GM19043 (cell line): ENCODE data around the gene SPATA2.

ENCODE experiments used
- ATAC-seq: cut with Tn5 transposase; IDR thresholded peaks from one replicate; pipeline ENCODE4 v1.9.1; 2021; ENCODE audit warnings: low read depth; ENCODE audit not compliant: unreplicated experiment

SPATA2 gene

DNA sequence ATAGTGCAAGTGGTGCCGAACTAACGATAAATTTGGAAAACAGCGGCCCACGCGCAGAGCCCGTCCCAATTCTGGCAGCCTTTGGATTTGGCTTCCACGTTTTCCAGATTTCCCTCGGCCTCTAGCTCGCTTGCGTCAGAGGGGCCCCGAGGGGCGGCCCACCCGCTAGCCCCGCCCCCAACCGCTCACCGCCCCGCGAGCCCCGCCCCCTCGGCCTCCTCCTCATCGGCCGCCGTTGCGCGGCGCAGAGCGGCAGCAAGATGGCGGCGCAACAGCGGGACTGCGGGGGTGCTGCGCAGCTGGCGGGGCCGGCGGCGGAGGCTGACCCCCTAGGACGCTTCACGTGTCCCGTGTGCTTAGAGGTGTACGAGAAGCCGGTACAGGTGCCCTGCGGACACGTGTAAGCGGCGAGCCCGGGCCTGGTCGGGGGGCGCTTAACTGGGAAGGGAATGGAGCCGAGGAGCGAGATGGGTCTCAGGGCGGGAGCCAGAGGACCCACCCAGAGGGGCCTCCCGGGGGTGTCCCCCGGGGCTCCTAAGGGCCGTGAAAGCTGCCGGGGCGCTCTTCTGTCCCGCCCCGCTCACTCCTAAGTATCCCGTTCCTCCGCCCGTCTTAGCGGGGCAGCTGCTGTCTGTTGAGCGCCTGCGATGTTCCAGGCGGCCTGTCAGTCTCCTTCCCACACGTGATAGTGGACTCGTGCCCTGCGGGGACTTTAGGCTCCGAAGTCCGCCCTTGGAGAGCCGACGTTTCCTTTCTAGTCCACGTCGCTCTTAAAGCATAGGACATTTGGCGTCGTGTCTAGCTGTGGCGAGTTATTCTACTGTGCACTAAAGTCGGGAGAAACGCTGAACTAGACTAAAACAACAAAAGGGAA lies 21.1 kb upstream of the SPATA2 start, which contains the start of gene RNF114:
TSS of gene RNF114 (plus strand) at position 245 of the 874 bp plus-strand sequence. CDS start at position 261, 16 bp downstream.
- no peak for ATAC-seq

DNA sequence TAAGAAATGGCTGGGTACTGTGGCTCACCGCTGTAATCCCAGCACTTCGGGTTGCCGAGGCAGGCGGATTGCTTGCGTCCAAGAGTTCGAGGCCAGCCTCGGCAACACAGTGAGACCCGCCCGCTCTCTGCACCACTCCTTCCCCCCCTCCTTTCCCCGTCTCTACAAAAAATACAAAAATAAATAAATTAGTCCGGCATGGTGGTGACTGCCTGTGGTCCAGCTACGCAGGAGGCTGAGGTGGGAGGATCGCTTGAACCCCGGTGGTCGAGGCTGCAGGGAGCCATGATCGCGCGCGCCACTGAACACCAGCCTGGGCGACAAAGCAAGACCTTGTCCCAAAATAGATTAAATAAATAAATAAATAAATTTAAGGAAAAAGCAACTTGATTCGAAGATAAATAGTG lies 20.4 kb upstream of the SPATA2 start:
- ATAC-seq: no peak

DNA sequence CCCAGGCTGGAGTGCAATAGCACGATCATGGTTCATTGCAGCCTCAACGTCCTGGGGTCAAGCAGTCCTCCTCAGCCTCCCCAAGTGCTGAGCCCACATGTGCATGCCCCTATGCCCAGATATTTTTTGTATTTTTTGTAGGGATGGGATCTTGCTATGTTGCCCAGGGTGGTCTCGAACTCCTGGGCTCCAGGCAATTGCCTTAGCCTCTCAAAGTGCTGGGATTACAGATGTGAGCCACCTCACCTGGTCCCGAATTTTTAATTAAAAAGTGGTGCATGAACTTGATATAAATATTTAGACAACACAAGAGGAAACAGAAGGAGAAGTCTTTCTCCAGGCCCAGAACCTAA lies 13.8 kb upstream of the SPATA2 start:
- no peak for ATAC-seq

DNA sequence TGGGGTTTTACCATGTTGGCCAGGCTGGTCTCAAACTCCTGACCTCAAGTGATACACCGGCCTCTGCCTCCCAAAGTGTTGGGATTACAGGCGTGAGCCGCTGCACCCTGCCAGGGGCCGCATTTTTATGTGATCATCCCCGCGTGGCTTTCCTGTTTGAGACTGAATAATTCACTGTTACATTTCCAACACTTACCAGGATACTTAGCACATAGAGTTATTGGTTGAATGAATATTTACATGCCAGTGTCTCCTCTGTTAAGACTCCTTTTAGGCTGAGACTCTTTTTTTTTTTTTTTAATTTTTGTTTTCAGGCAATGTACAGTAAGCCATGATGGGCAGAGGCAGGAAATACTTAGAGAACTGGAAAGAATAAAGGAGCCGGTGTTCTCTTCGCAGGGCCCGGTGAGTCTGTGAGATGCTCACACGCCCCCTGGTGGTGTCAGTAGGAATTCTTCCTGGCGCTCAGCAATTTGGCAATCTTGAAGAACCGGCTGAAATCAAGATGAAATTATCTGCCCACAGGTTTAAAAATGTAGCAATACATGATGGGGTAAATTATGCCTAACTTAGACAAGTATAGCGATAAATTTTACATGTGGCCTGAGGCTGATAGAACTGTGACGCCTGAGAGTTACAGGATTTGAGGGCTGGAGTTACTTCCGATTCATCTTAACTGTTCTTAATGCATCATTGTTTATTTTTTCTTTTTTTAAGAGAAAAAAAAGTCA lies 13.2 kb upstream of the SPATA2 start:
- no peak for ATAC-seq

DNA sequence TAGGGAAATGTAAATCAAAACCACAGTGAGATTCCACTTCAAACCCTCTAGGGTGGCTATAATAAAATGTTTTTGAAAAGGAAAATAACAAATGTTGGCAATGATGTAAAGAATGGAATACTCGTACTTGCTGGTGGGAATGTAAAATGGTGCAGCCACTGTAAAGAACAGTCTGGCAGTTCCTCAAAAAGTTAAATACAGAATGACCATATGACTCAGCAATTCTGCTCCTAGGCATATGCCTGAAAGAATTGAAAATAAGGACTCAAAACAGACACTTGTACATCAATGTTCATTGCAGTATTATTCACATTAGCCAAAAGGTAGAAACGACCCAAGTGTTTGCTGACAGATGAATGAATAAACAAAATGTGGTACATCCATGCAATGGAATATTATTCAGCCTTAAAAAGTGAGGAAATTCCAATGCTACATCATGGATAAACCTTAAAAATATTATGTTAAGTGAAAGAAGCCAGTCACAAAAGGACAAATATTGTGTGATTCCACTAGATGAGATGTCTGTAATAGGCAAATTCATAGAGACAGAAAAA lies 10.6 kb upstream of the SPATA2 start:
- ATAC-seq: no peak

DNA sequence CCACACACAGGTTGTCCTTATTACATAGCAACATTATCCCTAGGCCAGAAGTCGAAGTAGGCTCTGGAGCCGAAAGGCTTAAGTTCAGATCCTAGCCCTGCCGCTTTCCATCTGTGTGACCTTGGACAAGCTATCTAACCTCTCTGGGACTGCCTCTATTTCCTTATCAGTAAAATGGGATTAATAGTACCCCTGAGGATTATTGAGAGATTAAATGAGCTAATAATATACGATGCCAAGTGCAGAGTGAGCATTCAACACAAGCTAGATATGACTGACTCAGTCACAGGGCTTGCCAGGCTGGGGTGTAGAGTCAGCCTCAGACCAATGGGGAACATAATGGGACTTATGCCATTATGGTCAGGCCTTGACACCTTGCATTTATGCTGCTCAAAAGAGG lies 8.9 kb upstream of the SPATA2 start:
- no peak for ATAC-seq

DNA sequence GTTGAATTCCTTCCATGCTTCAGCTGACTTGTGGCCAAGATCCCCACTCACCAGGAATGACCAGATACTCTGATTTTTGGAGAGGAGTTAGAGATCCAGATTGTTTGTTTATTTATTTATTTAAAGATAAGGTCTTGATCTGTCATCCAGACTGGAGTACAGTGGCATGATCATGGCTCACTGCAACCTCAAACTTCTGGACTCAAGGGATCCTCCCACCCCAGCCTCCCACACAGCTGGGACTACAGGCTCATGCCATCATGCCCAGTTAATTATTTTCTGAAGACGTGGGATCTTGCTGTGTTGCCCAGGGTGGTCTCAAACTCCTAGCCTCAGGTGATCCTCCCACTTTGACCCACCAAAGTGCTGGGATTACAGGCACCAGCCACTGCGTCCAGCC lies 4.1 kb upstream of the SPATA2 start:
- ATAC-seq: no peak

DNA sequence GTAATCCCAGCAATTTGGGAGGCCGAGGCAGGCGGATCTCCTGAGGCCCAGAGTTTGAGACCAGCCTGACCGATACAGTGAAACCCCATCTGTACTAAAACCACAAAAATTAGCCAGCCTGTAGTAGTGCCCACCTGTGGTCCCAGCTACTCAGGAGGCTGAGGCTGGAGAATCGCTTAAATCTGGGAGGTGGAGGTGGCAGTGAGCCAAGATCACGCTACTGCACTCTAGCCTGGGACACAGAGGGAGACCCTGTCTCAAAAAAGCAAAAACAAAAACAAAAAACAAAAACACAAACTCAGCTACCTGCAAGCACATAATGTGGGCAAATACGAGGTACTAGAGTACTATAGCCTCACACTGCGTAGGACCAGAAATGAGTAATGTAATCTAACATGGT lies 3.7 kb upstream of the SPATA2 start:
- ATAC-seq: no peak

DNA sequence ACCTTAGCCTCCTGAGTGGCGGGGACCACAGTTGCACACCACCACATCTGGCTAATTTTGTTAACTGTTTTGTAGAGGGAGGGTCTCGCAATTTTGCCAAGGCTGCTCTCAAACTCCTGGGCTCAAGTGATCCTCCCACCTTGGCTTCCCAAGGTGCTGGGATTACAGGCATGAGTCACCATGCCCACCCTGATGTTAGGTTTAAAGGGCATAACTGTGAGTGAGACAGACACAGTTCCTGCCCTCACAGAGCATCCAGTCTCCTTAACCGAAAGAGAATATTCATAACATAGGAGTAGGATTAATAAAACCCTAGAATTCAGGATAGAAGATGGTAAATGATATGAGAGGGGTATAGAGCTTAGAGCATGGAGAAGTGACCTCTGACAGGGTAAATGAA lies 3.1 kb upstream of the SPATA2 start:
- ATAC-seq: no peak

DNA sequence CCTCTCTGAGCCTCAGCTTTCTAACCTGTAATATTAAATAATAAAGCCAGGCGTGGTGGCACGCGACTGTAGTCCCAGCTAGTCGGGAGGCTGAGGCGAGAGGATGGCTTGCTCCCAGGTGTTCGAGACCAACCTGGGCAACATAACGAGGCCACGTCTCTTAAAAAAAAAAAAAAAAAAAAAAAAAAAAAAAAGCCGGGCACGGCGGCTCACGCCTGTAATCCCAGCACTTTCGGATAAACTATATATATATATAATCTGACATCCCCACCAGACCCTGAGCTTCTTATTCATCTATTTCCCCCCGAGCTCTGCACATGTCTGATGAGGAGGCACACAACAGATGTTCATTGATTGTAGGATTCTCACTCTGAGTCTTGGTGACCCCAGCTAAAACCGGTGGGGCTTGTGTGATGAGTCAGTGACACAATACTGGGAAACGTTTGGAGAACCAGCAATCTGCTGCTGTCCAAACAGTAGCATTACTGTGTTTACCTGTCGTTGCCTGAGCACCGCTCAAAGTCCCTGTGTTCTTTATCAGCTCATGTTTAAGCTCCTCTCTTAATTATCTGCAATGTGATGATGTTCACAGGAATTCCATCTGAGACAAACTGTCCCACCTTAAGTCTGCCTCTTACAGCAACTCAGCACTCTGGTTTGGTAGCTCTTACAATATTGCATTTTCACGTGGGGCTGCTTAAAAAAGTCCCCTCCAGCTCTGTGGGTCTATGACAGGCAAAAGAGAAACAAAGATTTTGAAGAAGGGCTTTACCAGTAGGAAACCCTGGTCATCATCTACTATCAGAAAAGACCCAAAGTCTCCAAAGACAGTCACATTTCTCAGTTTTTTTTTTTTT lies 1.0 kb upstream of the SPATA2 start:
- no peak for ATAC-seq

DNA sequence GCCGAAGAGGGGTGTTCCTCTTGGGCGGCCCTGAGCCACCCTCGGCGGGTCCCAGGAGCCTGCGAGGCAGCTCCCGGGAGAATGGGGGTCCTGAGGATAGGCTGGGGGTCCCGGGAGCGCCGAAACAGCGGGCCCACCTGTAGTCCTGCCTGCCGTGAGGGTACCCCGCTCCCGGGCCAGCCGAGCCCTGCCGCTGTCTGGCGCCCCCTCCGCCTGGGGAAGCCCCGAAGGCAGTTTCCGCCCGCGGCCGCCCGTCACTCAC lies 280 bp downstream of the SPATA2 start:
- no peak for ATAC-seq

DNA sequence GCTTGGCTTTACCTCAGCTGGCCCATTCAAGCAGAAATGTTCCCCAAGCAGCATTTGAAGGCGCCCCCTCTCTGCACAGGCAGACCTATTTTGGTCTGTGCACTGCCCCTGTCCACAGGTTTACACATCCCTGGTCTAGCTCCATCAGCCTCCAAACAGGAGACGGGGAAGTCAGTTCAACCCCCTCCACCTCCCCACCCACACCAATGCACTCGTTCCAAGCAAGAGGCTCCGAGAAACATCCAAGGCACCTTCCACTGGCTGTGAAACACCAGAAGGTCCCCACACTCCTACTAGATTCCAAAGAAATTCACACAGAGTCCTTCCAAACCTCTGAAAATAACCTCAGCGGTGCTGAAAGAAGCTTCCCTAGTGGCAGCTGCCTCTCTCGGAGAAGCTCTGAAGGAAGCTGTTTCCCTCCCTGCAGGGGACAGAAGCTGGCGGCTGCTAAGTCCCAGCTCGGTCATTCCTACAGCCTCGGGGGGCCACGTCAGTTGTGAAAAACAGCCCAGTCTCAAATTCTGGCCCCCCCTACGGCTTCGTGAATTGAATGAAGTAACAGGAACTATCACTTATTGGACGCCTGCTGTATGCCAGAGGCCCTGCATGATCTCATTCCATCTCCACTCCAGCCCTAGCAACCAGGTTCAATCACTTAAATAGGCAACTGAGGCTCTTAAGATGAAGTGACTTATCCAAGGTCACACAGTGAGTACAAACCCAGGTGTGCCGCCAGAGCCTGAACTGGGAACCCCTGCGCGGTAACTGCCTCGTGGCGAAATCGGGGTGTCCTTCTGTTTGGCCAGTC lies 815 bp downstream of the SPATA2 start:
- peak; percentile 10 for ATAC-seq

DNA sequence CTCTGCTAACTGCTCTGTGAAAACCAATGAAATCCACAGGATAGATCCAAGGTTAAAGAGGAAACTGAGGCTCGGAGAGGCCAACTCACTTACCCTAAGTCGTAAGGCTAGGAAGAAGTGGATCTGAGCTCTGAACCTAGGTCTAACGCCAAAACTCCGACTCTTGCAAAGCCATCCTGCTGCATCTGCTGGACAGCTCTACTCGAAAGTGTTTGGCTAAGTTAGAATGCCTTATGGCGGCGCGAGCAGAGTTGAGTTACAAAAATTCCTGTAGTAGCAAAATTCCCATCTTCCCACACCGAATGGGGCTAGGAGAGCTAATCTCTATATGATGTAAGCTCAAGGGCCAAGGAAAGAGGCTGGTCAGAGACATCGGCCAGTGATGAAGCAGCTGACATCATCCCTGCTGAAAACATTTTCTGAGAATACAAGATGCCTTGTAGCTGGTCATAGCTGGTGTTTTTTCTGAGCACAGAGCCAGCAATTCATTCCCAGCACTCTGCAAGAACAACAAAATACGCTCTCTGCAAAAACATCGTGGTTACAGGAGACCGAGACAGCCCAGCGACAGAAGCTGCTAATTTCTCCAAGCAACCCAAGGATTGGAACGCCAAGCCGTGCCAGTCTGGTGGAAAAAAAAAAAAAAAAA lies 1.8 kb downstream of the SPATA2 start:
- no peak for ATAC-seq

DNA sequence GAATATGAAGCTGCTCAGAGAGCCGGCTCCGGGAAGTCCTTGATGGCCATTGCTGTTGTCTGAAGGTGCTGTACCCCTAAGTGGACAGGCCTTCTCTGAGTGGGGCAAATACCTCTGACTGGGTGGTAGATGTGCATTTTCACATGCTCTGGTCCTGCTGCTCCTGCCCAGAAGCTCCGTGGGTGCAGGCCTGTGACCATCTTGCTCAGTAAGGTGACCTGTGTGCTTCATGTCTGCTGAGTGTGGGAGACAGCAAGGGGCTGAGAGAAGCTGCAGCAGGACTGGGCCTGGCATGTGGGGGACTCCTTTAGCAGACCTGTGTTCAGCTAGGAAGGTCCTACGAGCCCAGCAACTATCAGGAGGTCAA lies 5.0 kb downstream of the SPATA2 start:
- ATAC-seq: no peak

DNA sequence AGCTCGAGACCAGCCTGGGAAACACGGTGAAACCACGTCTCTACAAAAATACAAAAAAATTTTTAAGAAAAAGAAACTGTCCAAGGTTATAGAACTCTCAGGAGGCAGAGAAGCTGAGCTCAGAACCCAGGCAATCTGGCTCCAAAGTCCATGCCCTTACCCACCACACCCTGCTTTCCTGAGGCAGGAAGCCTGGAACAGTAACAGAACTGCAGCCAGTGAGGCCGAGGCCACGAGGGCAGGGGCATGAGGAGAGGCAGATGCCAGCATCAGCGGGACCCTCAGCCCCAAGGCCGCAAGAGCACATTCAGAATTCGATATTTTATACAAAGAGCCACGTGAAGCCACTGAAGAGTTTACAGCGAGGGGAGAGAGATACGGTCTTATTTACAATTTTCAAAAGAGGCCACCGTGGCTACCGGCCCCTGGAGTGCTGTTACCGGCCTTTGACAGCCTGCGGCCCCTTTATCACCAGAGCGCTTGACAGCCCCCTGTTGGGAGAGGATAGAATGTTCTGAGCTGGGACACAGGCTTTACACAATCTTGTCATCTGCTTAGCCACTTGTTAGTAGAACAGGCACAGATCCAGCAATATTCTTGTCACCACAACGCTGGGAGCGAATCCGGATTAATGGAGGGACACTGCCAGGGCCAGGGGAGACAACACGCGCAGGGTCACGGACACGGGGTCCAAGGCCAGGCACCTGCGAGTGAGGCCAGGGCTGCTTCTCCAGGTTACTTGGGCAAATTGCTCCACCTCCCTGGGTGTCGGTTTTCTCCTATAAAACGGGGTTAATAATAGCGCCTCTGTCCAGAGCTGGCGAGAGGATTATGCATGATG lies 5.6 kb downstream of the SPATA2 start:
- no peak for ATAC-seq

DNA sequence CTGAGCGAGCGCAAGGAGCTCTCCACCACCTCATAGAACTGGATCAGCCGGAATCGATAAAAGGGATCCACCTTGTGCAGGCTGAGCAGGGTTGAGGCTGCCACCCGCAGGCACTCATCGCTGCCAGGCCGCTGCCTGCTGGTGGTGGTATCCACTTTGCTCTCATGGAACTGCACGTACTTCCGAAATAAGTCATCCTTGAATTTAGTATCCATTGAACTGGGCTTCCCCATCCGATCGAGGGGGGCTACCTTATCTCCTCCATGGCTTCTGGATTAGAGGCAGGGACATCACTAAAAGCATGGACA lies 7.1 kb downstream of the SPATA2 start:
- ATAC-seq: no peak

DNA sequence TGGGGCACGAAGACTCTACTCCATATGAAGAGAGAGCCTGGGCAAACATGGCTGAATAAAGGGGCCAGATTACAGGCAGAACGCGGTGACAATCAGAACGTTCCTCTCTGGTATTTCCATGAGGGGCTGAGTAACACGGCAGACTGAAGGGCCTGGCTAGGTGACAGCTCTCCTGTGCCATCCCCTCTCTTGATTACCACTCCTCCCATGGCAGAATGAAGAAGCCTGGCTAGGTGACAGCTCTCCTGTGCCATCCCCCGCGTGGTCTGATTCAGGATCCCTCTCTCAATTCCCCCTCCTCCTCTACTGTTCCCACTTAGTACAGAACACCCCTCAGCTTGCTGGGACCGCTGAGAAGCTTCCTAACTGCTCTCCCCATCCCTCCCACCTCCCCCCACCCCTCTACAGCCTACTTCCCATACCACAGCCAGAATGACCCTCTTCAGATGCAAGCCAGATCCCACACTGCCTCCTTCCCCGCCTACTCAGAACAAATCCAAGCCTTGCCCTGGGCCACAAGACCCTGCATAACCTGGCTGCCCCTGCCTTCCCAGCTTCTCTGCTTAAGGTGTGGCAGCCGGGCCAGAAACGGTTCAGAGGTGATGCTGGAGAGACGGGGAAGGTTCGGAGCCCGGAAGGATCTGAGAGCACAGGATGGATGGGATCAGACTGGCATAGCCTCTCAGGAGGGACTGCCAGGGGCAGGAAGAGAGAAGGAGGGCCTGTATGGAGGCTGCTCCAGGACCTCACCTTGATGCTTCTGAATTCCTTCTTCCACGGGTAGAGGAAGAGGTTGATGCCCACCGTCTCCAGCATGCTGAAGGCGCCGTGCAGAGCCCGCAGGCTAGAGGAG lies 7.7 kb downstream of the SPATA2 start:
- no peak for ATAC-seq

DNA sequence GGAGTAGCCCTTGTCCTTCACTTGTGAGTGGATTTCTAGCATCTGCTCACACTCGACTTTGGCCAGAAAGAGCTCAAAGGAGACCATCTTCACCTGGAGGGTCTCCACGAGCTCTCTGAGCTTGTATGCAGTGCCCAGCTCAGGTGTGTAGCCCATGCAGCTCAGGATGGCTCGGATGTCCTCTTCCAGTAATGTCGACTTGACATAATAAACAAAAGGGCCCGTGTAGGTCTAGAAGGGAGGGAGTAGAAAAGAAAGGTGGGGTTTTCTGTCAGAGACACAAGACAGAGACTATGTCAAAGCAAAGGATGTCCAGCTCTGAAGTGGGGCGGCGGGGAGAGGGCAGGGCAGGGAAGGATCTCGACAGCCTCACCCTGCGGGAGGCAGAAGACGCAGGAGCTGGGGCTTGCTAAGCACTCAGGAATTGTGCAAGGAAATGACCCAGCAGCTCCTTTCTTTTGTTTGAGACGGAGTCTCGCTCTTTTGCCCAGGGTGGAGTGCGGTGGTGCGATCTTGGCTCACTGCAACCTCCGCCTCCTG lies 8.6 kb downstream of the SPATA2 start:
- ATAC-seq: no peak
